CD4-positive, alpha-beta T cell (primary cell): ENCODE measurements around the gene PRKAR1B. TPM values are rescaled to one million over a fixed set of nuclear protein-coding genes. Genes with fewer than 3 reads are reported as not detected.

Experiments used
- ATAC-seq: fragments of 200-7000 bp; cut with Tn5 transposase; one replicate; pipeline ENCODE4 v1.10.0; 2022; ENCODE audit warnings: mild to moderate bottlenecking; ENCODE audit not compliant: poor library complexity
- CTCF ChIA-PET: fragments of 350-600 bp; sonication (Branson Sonifier 250); formaldehyde crosslinking; loops from one replicate; lab custom pipeline; 2021; ENCODE audit warnings: antibody characterized with exemption, inconsistent platforms; lab: Charles Lee
- POLR2A ChIA-PET: fragments of 350-600 bp; sonication (Branson Sonifier 250); formaldehyde crosslinking; loops from one replicate; lab custom pipeline; 2021; ENCODE audit warnings: antibody characterized with exemption, inconsistent platforms; lab: Charles Lee
- DNase-seq, 14 experiments: peaks; one replicate each; pipeline ENCODE4 v3.0.0-alpha.2; 2013 to 2020; ENCODE audit warnings: mixed read lengths in 2 of 14
- H3K27ac ChIP-seq, 2 donors: one replicate each; pipeline versions ENCODE4 v1.5.1 to v1.7.0; 2013; ENCODE audit warnings: low read length in 2 of 2, low read depth in 1 of 2, mild to moderate bottlenecking in 1 of 2
- H3K27me3 ChIP-seq, 2 experiments: 1 replicate in 1 of 2; 2 replicates in 1 of 2; pipeline versions ENCODE4 v1.6.1 to v1.7.0; 2013; ENCODE audit warnings: low read length in 2 of 2, control low read depth in 1 of 2, mild to moderate bottlenecking in 1 of 2, moderate library complexity in 1 of 2; ENCODE audit not compliant: insufficient read depth in 2 of 2, control insufficient read depth in 1 of 2
- H3K36me3 ChIP-seq: one replicate; pipeline ENCODE4 v1.6.1; 2013; ENCODE audit warnings: low read length, control low read depth; ENCODE audit not compliant: insufficient read depth
- H3K4me1 ChIP-seq: one replicate; pipeline ENCODE4 v1.6.1; 2013; ENCODE audit warnings: low read length, control low read depth; ENCODE audit not compliant: insufficient read depth
- H3K4me3 ChIP-seq: one replicate; pipeline ENCODE4 v1.5.1; 2013; ENCODE audit warnings: mild to moderate bottlenecking, low read length, moderate library complexity
- H3K9me3 ChIP-seq, 2 experiments: 1 replicate in 1 of 2; 2 replicates in 1 of 2; pipeline versions ENCODE4 v1.6.1 to v1.7.0; 2013; ENCODE audit warnings: low read length in 2 of 2, mild to moderate bottlenecking in 2 of 2, control low read depth in 1 of 2, moderate library complexity in 1 of 2; ENCODE audit not compliant: control insufficient read depth in 1 of 2, insufficient read depth in 1 of 2
- H3K27ac Mint-ChIP-seq: one replicate; pipeline ENCODE4 v1.8.0; 2020; ENCODE audit warnings: mixed read lengths
- H3K27me3 Mint-ChIP-seq: one replicate; pipeline ENCODE4 v1.8.0; 2021; ENCODE audit warnings: mixed read lengths
- H3K36me3 Mint-ChIP-seq: one replicate; pipeline ENCODE4 v1.8.0; 2021; ENCODE audit warnings: low read depth, mixed read lengths
- H3K4me1 Mint-ChIP-seq: one replicate; pipeline ENCODE4 v1.8.0; 2021; ENCODE audit warnings: low read depth, mixed read lengths
- H3K4me3 Mint-ChIP-seq: one replicate; pipeline ENCODE4 v1.8.0; 2020; ENCODE audit warnings: mild to moderate bottlenecking, mixed read lengths
- H3K9me3 Mint-ChIP-seq: one replicate; pipeline ENCODE4 v1.8.0; 2020; ENCODE audit warnings: mixed read lengths
- intact Hi-C, 2 experiments: fragments of 100-400 bp; cut with DNase I in 1 of 2; cut with micrococcal nuclease in 1 of 2; formaldehyde crosslinking; loops; one replicate each; pipeline versions ENCODE4 v1.15.1 to v1.9.0; 2023 to 2025; cut with DNase I, micrococcal nuclease
- total RNA-seq, 174 experiments: library from RNA in 2 of 174; stranded (reverse) in 2 of 174; gene quantifications; one replicate each; pipeline ENCODE4 v1.2.3 and lab custom pipeline; 2021 to 2026
- TF ChIP-seq, protein P1 (sequence below): fragments of 200-600 bp; IDR thresholded peaks from one replicate; pipeline ENCODE4 v1.8.0; 2022; ENCODE audit warnings: antibody characterized with exemption, mild to moderate bottlenecking

The PRKAR1B gene
- total RNA-seq, 2 experiments from 2014 or later: 18.8 to 19.5 TPM

- Mint-ChIP-seq H3K4me1 (no peaks in the 10 kb centered on the region), H3K4me3 (no peak overlapping the region), H3K27ac (no peak overlapping the region), H3K27me3 (no peaks in the 10 kb centered on the region), H3K9me3 (no peaks in the 10 kb centered on the region), H3K36me3 (peaks cover 32% of the 10 kb centered on the region)
- TF ChIP-seq, protein P1, sequence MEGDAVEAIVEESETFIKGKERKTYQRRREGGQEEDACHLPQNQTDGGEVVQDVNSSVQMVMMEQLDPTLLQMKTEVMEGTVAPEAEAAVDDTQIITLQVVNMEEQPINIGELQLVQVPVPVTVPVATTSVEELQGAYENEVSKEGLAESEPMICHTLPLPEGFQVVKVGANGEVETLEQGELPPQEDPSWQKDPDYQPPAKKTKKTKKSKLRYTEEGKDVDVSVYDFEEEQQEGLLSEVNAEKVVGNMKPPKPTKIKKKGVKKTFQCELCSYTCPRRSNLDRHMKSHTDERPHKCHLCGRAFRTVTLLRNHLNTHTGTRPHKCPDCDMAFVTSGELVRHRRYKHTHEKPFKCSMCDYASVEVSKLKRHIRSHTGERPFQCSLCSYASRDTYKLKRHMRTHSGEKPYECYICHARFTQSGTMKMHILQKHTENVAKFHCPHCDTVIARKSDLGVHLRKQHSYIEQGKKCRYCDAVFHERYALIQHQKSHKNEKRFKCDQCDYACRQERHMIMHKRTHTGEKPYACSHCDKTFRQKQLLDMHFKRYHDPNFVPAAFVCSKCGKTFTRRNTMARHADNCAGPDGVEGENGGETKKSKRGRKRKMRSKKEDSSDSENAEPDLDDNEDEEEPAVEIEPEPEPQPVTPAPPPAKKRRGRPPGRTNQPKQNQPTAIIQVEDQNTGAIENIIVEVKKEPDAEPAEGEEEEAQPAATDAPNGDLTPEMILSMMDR: no peak
- no peak overlapping the region for H3K27ac ChIP-seq
- no peak for ATAC-seq
- DNase-seq: no peak
- H3K36me3 ChIP-seq: peaks cover 24% of the 10 kb centered on the region
- H3K4me1 ChIP-seq: no peaks in the 10 kb centered on the region
- CTCF ChIA-PET: interaction anchor here (0.6 to 1.6 kb wide), 2 partner anchors 22 to 452 kb away, joined by 3 to 5 read pairs; no protein-coding TSS in a partner anchor
- H3K9me3 ChIP-seq: peaks cover 0 to 4% of the 10 kb centered on the region in 2 experiments
- no peaks in the 10 kb centered on the region for H3K27me3 ChIP-seq
- H3K4me3 ChIP-seq: no peak overlapping the region
- intact Hi-C loops: loop anchor here in 1 of 2 experiments (5.0 kb wide), 1 partner anchor 246 kb away; no protein-coding TSS in a partner anchor
- POLR2A ChIA-PET: no interaction called here
Measured at GRCh38 chr7:773622-773915, 46.5 kb upstream of the PRKAR1B start.

DNA sequence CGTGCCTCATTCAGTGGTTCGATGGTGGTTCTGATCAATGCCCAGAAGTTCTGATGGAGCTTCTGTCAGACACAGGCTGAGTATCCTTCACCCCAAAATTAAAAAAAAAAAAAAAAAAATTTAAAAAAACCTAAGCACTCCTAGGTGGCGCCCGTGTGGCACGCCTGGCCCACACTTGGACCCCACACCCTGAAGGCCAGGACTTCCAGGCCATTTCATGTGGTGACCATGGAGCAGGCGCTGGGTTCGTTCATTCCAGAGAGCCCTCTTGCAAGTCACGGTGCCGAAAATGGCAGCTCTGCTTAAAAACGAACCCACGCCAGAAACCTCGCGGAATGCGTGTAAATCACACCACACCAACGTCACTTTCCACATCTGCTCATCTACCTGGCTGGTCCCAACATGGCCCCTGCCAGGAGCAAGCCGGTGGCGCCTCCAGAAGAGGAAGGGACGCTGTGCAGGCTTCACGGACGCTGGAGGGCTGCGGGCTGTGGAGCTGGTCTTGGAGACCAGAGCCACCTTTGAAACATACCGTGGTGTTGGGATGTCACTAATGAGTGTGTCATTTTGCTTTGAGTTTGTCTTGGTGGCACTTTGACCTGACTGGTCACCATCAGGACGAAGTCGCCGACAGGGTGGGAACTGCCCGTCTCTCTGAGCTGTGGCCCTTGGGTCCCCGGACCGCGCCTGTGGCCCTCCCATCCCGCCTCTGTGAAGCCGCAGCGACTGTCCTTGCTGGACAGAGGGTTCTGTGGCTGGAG lies 46.0 kb upstream of the PRKAR1B start:
- Histone ChIP-seq H3K4me3 (no peak overlapping the region), H3K4me1 (no peaks in the 10 kb centered on the region), H3K27me3 (no peaks in the 10 kb centered on the region), H3K27ac (no peak overlapping the region), H3K36me3 (peaks cover 19% of the 10 kb centered on the region), H3K9me3 (peaks cover 0 to 4% of the 10 kb centered on the region in 2 experiments)
- no peak for DNase-seq
- H3K27ac Mint-ChIP-seq: no peak overlapping the region
- intact Hi-C loops: loop anchor here in 1 of 2 experiments (5.0 kb wide), 1 partner anchor 246 kb away; no protein-coding TSS in a partner anchor
- no peaks in the 10 kb centered on the region for H3K27me3 Mint-ChIP-seq
- no peaks in the 10 kb centered on the region for H3K9me3 Mint-ChIP-seq
- no peak overlapping the region for H3K4me3 Mint-ChIP-seq
- ATAC-seq: no peak
- peaks cover 35% of the 10 kb centered on the region for H3K36me3 Mint-ChIP-seq
- CTCF ChIA-PET: interaction anchor here (0.6 to 1.6 kb wide), 2 partner anchors 23 to 451 kb away, joined by 3 to 5 read pairs; no protein-coding TSS in a partner anchor
- H3K4me1 Mint-ChIP-seq: no peaks in the 10 kb centered on the region
- POLR2A ChIA-PET: no interaction called here
- TF ChIP-seq, protein P1: no peak

DNA sequence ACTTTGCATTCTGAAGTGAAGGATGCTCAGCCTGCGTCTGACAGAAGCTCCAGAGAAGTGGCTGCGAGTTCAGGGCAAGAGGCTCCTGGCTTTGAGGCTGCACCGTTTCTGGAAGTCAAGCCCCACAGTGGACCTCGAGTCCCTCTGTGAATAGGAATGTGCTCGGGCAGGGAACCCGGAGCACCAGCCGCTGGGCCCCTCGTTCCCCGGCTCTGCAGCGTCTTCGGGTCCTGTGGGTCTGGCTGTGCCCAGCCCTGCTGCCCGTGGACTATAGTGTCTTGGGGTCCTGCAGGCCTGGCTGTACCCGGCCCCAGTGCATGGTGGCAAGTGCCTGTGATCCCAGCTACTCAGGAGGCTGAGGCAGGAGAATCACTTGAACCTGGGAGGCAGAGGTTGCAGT lies 45.3 kb upstream of the PRKAR1B start:
- Histone ChIP-seq H3K27me3 (no peaks in the 10 kb centered on the region), H3K4me3 (no peak overlapping the region), H3K36me3 (peaks cover 16% of the 10 kb centered on the region), H3K9me3 (peaks cover 0 to 4% of the 10 kb centered on the region in 2 experiments), H3K4me1 (no peaks in the 10 kb centered on the region), H3K27ac (no peak overlapping the region)
- H3K36me3 Mint-ChIP-seq: peaks cover 37% of the 10 kb centered on the region
- H3K27ac Mint-ChIP-seq: no peak overlapping the region
- intact Hi-C loops: loop anchor here in 1 of 2 experiments (5.0 kb wide), 1 partner anchor 245 kb away; no protein-coding TSS in a partner anchor
- H3K4me3 Mint-ChIP-seq: no peak overlapping the region
- TF ChIP-seq, protein P1: no peak
- DNase-seq: no peak
- no peaks in the 10 kb centered on the region for H3K4me1 Mint-ChIP-seq
- CTCF ChIA-PET: interaction anchor here (1.6 kb wide), 1 partner anchor 450 kb away, joined by 5 read pairs; no protein-coding TSS in a partner anchor
- H3K9me3 Mint-ChIP-seq: no peaks in the 10 kb centered on the region
- POLR2A ChIA-PET: no interaction called here
- H3K27me3 Mint-ChIP-seq: no peaks in the 10 kb centered on the region
- ATAC-seq: no peak
